Activated CD4-positive, alpha-beta T cell treated with anti-CD3 and anti-CD28 coated beads for 24 hours (primary cell): ENCODE data around the gene PRB4.
"Not testable (repeated sequence)": the region's sequence is repeated elsewhere in the genome, so short reads cannot be mapped to it uniquely, and the experiment has no call there.

Experiments used
- DNase-seq, 2 donors: peaks; one replicate each; pipeline ENCODE4 v3.0.0-alpha.2; 2020; ENCODE audit warnings: low read depth in 2 of 2

Gene PRB4

DNA sequence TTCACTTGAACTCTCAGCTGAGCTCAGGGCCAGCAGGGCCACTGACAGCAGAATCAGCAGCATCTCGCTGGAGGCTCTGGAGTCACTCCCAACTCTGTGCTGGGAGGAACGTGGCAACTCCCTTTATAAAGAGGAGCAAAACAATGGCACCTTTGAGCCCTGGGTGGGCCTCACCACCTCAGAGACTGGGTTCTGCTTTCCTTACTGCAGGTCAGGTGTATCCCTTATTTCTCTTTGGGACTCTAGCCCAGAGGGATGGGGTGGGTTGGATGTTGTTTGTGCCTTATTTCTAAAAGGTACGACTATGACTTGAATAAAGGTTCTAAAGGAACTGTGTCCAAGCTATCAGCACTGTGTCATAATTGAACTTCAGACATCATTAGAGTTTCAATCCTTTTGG lies at the start of gene PRB4:
Gene PRB4 (minus strand): TSS at position 101 of the 400 bp plus-strand sequence. CDS start 38 bp downstream, at position 63.
- DNase-seq = no peak

DNA sequence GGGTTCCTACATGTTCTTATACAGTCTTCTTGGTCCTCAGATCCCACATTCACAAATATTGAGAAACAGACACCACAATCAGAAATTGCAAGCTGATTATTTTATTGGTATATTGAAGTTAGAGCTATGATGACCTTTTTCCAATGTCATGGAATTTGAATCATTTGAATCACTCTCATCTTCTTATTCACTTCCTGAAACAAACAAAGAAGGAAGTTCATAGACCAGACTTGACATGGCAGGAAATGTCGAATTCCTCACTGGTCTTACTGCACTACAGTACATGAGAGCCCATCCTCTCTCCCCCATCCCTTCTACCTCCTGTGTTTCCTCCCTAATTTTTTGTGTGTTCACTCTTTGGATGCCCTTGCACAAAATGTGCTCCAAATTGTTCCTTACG lies 41.5 kb upstream of the PRB4 start:
- DNase-seq = not testable (repeated sequence)

DNA sequence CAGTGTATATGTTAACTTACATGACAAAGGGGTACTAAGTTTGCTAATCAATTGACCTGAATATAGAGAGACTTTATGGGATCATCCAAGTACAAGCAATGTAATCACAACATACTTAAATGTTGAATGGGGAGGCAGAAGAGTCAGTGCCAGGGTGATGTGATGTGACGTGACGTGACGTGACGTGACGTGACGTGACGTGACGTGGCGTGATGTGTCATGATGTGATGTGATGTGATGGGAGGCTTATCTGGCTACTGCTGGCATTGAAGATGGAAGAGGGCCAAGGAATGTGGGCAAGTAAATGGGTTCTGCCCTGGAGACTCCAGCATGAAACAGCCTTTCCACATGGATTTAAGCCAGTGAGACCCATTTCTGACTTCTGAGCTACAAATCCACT lies 38.2 kb upstream of the PRB4 start:
- DNase-seq = no peak

DNA sequence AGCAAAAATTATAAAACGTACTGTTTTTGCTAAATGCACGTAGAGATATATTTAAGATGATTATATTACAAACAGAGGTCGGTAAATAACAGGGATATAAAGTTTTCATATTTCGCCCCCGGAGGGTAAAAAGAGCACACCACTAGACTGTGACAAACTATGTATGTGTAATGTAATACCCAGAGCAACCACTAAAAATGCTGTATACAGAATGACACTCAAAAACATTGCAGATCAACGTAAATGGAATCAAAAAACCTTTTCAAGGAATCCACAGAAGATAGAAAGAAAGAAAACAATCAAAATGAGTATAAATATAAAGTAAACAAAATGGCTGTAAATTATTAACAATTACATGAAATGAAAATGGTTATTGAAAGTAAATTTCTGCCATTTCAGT lies 37.6 kb upstream of the PRB4 start:
- DNase-seq = no peak

DNA sequence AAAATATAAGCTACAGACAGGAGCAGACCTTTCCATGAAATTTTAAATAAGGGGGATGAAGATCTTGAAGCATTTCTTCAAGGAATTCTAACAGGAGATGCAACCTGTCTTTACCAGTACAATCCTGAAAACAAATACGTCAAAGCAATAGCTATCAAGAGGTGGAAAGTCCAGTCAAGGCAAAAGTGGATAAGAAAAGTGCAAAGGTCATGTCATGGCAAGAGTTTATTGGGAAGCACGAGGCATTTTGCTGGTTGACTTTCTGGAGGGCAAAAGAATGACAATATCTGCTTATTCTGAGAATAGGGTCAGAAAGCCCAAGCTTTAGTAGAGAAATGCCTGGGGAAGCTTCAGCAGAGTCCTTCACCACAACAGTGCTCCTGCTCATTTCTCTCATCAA lies 34.3 kb upstream of the PRB4 start:
- no peak for DNase-seq

DNA sequence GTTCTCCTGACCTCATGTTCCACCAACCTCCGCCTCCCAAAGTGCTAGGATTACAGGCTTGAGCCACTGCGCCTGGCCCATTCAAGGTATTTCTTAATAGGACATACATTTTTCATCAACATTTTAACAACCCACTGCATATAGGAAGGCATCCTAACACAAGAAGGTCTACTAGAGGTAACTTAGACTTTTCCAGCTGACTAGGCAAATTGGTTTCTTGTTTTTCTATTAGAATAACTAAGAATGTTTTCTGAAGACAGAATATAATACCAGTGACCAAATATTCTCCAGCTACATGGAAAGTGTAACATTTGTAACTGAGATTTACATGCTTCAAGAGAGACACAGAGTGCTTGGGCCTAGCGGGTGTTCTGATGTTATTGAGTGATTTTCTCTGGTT lies 14.2 kb upstream of the PRB4 start:
- no peak for DNase-seq

DNA sequence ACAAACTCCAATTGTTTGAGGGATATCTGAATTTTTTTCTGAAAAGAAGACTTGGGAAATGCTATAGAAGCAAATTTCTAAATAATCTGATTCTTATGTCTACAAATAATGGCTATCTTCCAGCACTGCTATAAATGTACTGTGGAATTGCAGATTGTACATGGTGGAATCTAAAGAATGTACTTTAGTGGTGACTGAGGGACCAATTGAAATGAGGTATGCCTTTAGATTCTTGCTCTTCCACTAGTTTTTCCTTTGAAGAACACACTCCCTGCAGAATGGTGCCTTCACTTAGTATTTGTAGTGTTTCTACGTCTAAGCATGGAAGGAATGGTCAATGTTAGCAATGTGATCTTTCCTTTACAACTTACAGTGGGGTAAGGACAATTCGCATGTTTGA lies 11.7 kb upstream of the PRB4 start:
- DNase-seq = no peak

DNA sequence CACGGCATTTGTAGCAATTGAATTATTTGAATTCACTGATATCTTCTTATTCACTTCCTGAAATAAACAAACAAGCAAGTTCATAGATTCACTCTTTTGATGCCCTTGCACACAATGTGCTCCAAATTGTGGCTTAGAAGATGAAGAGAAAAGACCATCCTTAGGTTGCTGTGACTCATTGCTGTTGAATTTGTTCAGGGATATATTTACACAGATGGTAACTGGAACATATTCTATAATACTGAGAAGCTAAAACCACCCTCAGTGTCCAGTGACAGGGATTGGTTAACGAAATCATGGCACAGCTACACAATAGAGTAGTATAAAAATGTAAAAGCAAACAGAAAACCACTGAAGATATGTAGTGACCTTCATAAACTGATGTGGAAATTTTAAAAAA lies 3.1 kb downstream of the PRB4 start:
- DNase-seq = no peak

DNA sequence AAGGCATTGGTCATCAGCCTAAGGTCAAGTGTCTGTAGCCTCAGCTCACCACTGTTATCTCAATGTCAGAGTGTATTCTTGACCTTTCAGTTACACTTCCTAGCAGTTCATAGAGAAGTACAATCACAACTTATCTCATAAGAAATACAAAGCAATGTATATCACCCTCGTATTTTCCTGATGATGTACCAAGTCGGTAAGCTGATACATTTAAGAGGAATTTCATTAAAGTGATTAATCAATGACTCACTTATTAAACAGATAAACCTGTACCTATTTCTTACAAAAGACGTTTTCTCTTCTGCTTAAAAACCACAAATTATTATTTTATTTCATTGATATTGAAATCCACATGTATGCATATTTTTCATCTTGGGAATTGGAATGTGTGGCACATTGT lies 36.8 kb downstream of the PRB4 start:
- DNase-seq = no peak

DNA sequence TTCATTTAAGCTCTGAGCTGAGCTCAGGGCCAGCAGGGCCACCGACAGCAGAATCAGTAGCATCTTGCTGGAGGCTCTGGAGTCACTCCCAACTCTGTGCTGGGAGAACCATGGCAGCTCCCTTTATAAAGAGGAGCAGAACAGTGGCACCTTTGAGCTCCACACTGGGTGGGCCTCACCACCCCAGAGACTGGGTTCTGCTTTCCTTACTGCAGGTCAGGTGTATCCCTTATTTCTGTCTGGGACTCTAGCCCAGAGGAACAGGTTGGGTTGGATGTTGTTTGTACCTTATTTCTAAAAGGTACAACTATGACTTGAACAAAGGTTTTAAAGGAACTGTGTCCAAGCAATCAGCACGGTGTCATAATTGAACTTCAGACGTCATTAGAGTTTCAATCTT lies 40.6 kb downstream of the PRB4 start, which contains the start of gene PRB3:
Gene PRB3 (minus strand): TSS at position 101 of the 400 bp plus-strand sequence. CDS start 38 bp downstream, at position 63.
- DNase-seq = no peak

DNA sequence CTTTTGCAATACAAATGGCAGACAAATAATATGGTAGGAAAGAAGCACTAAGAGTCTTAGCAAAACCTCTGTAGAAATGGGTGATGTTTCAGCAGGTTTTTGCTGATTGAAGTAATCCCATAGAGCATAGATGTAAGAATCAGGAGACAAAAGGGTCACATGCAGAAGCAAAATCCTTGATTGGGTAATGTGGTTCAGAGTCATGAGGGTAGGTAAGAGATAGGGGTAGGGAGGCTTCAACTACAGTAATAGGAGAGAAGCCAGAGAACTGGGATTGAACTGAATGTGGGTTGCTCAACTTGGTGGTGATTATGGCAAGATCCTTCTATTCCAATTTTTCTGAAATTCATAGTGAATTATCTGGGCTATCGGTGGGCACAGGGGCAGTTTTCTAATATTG lies 45.7 kb downstream of the PRB4 start:
- no peak for DNase-seq
